SK-N-SH treated with all-trans-retinoic acid at 6 μM for 48 hours (cell line): Measurements from ENCODE around the gene SSNA1.

ENCODE experiments used
- ARNTL ChIP-seq: fragments of 450-650 bp; formaldehyde crosslinking; IDR thresholded peaks from 2 replicates; pipeline ENCODE4 v1.5.0; 2020; ENCODE audit warnings: low read depth, mild to moderate bottlenecking, moderate library complexity, borderline replicate concordance
- CSDC2 ChIP-seq: fragments of 250-450 bp; sonication (Bioruptor Pico); IDR thresholded peaks from 2 replicates; pipeline ENCODE4 v1.5.0; 2020; ENCODE audit warnings: mild to moderate bottlenecking, moderate library complexity
- ISL1 ChIP-seq: fragments of 250-450 bp; sonication (Bioruptor Pico); IDR thresholded peaks from 2 replicates; pipeline ENCODE4 v2.1.2; 2022; ENCODE audit warnings: mild to moderate bottlenecking, moderate library complexity
- ZFP30 ChIP-seq: fragments of 450-650 bp; formaldehyde crosslinking; IDR thresholded peaks from 2 replicates; pipeline ENCODE4 v1.5.0; 2022; ENCODE audit warnings: mild to moderate bottlenecking, moderate library complexity
- TF ChIP-seq, protein P1 (sequence below): fragments of 250-450 bp; sonication (Bioruptor Pico); IDR thresholded peaks from 2 replicates; pipeline ENCODE4 v1.5.1; 2020; ENCODE audit warnings: low read depth, mild to moderate bottlenecking, moderate library complexity
- TF ChIP-seq, protein P2 (sequence below): fragments of 250-450 bp; sonication (Bioruptor Pico); IDR thresholded peaks from 2 replicates; pipeline ENCODE4 v1.5.0; 2020; ENCODE audit warnings: mild to moderate bottlenecking, moderate library complexity

DNA sequence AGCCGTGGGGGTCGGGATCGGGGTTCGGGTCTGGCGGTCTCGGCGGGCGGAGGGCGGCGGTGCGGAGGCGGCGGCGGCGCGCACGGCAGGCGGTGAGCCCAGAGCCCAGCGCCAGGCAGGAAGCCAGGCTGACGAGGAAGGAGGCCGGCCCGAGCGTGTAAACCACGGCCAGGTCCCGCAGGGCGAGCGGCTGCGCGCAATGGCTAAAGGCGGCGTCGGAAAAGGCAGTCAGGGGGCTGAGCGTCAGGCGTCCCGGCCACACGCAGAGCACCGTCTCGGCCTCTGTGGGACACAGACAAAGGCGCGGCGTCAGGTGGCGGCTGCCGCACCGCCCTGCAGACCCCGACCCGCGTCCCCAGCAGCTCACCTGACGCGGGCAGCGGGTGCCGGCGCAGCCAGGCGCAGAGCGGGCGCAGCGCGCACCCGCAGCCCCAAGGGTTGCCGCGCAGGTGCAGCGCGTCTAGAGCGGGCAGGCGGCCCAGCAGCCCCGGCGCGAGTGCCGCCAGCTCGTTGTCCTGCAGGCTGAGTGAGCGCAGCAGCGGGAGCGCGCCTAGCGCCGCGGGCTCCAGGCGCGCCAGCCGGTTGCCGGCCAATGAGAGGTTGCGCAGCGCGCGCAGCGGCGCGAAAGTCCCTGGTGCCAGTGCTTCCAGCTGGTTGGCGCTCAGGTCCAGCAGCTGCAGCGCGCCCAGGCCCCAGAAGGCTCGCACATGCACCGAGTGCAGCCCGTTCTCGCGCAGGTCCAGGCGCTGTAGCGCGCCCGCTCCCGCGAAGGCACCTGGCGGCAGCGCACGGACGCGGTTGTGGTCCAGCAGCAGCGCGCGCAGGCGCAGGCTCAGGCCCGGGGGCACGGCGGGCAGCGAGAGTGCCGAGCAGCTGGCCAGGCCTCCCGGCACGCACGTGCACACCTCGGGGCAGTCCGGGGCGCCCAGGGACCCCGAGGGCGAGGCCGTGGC is 19.3 kb upstream of the SSNA1 start:
- TF ChIP-seq ISL1 (no peak), ZFP30 (no peak), ARNTL (CRISPR knock-in tag) (no peak), CSDC2 (CRISPR knock-in tag) (no peak)
- TF ChIP-seq, protein P1, sequence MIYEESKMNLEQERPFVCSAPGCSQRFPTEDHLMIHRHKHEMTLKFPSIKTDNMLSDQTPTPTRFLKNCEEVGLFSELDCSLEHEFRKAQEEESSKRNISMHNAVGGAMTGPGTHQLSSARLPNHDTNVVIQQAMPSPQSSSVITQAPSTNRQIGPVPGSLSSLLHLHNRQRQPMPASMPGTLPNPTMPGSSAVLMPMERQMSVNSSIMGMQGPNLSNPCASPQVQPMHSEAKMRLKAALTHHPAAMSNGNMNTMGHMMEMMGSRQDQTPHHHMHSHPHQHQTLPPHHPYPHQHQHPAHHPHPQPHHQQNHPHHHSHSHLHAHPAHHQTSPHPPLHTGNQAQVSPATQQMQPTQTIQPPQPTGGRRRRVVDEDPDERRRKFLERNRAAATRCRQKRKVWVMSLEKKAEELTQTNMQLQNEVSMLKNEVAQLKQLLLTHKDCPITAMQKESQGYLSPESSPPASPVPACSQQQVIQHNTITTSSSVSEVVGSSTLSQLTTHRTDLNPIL (CRISPR knock-in tag), result no peak
- TF ChIP-seq, protein P2, sequence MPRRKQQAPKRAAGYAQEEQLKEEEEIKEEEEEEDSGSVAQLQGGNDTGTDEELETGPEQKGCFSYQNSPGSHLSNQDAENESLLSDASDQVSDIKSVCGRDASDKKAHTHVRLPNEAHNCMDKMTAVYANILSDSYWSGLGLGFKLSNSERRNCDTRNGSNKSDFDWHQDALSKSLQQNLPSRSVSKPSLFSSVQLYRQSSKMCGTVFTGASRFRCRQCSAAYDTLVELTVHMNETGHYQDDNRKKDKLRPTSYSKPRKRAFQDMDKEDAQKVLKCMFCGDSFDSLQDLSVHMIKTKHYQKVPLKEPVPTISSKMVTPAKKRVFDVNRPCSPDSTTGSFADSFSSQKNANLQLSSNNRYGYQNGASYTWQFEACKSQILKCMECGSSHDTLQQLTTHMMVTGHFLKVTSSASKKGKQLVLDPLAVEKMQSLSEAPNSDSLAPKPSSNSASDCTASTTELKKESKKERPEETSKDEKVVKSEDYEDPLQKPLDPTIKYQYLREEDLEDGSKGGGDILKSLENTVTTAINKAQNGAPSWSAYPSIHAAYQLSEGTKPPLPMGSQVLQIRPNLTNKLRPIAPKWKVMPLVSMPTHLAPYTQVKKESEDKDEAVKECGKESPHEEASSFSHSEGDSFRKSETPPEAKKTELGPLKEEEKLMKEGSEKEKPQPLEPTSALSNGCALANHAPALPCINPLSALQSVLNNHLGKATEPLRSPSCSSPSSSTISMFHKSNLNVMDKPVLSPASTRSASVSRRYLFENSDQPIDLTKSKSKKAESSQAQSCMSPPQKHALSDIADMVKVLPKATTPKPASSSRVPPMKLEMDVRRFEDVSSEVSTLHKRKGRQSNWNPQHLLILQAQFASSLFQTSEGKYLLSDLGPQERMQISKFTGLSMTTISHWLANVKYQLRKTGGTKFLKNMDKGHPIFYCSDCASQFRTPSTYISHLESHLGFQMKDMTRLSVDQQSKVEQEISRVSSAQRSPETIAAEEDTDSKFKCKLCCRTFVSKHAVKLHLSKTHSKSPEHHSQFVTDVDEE (CRISPR knock-in tag), result no peak
